Epithelial cell of esophagus (primary cell): ENCODE results near the gene LRRC75A.

Experiments used
- DNase-seq: peaks from one replicate; pipeline ENCODE4 v3.0.0; 2010; ENCODE audit warnings: low read depth
- H3K4me3 ChIP-seq: 2 replicates; pipeline ENCODE4 v1.5.1; 2011; ENCODE audit warnings: mild to moderate bottlenecking, low read length, control low read depth
- CTCF ChIP-seq: IDR thresholded peaks from 2 replicates; pipeline ENCODE4 v1.5.1; 2011; ENCODE audit warnings: low read depth, mild to moderate bottlenecking, low read length, control low read depth, inconsistent platforms; ENCODE audit not compliant: insufficient read depth; ENCODE audit errors: missing control alignments

The LRRC75A gene

GRCh38 chr17:16473044-16474011 lies 18.7 kb downstream of the LRRC75A start:
- H3K4me3 ChIP-seq: no peak overlapping the region
- DNase-seq: no peak
- no peak for TF ChIP-seq CTCF

DNA sequence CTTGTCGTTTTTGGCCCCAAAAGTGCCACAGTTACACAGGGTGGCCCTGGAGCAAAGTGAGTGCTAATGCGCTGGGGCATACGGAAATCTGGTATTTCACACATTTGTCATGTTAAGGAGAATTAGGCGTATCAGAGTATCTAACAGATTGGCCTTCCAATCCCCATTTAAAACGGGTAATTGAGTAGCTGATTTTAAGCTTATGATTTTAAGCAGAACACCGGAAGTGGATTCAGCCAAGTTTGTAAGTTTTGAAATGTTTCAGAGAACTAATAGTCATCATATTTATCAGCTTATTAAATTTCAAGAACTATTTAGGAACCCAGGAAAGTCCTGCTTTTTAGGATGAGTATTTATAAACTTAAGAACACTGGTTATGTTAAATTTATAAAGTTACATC lies 19.5 kb downstream of the LRRC75A start:
- no peak for TF ChIP-seq CTCF
- DNase-seq: no peak
- no peak overlapping the region for H3K4me3 ChIP-seq

- no peak for DNase-seq
- no peak for TF ChIP-seq CTCF
- H3K4me3 ChIP-seq: no peak overlapping the region
Observed at GRCh38 chr17:16471295-16471694, 20.7 kb downstream of the LRRC75A start.

- no peak overlapping the region for H3K4me3 ChIP-seq
- DNase-seq: no peak
- TF ChIP-seq CTCF: no peak
Observed at GRCh38 chr17:16470265-16470664, 21.7 kb downstream of the LRRC75A start.

GRCh38 chr17:16468428-16468992 lies 23.5 kb downstream of the LRRC75A start:
- no peak overlapping the region for H3K4me3 ChIP-seq
- DNase-seq: no peak
- TF ChIP-seq CTCF: no peak

DNA sequence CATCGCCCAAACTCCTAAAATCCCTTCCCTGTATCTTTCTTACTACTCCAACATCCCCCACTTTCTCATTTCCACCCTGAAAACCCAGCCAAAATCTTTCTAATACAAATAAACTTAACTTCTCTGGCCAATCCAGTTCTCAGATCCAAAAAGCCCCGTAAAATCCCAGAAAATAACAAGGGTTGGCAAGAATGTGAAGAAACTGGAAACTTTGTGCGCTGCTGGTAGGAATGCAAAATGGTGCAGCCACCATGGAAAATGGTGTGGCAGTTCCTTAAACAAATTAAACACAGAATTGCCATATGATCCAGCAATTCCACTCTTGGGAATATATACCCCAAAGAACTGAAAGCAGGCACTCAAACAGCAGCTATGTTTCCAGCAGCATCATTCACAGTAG lies 24.1 kb downstream of the LRRC75A start:
- H3K4me3 ChIP-seq: no peak overlapping the region
- no peak for DNase-seq

More for the DNA sequence above, 24.1 kb downstream of the LRRC75A start:
- no peak for TF ChIP-seq CTCF
